Activated effector memory CD4-positive, alpha-beta T cell treated with anti-CD3 and anti-CD28 coated beads, Interleukin-2, amount 50 U/mL, for 16 hours (primary cell): ENCODE measurements around the gene FAM131C.
"Not testable (repeated sequence)": the region's sequence is repeated elsewhere in the genome, so short reads cannot be mapped to it uniquely, and the experiment has no call there.

Experiments
- DNase-seq: peaks from one replicate; pipeline ENCODE4 v3.0.0-alpha.2; 2020

The FAM131C gene

DNA sequence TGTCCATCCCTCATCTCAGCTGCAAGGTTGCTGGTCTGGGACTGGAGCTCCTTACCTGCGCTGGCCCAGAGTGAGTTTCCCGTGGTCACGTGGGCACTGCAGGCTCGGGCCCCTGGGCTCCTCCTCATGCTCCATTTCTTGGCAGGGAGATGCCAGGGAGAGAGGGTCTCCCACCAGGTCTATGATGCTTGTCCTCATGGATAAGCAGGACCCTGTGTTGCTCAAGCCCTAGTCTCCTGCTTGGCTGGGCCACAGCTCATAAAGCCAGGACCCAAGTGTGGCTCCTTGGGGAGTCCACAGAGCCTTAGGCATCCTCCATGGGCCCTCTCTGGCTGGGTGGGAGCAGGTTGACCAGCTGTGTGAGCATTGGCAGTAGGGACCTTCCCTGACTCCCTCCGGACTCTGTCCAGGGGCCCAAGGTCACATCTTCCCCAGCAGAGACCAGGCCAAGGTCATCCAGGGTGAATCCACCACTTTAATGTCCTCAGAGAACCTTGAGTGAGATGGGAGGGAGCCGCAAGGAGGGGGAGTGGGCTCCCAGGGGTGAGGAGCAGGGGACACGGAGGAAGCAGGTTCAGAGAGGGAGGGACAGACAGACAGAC, 16.0 kb downstream of the FAM131C start:
- DNase-seq, result not testable (repeated sequence)

DNA sequence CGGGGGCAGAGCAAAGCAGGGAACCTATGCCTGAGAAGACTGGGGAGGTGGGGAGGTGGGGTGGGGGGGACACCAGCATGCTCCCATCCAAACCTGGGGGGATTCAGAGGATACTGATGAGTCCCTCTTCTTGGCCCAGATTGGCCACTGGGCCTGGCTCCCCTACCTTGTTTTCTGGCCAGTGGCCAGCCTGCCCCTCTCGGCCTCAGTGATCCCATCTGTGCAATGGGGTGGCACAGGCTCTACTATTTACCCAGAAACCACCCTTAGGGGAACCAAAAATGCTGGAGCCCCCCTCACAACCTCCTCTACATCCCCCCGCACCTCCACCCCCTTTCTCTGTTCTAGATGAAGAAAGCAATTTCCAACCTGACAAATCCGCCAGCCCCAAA, 16.9 kb downstream of the FAM131C start:
- DNase-seq, result not testable (repeated sequence)

DNA sequence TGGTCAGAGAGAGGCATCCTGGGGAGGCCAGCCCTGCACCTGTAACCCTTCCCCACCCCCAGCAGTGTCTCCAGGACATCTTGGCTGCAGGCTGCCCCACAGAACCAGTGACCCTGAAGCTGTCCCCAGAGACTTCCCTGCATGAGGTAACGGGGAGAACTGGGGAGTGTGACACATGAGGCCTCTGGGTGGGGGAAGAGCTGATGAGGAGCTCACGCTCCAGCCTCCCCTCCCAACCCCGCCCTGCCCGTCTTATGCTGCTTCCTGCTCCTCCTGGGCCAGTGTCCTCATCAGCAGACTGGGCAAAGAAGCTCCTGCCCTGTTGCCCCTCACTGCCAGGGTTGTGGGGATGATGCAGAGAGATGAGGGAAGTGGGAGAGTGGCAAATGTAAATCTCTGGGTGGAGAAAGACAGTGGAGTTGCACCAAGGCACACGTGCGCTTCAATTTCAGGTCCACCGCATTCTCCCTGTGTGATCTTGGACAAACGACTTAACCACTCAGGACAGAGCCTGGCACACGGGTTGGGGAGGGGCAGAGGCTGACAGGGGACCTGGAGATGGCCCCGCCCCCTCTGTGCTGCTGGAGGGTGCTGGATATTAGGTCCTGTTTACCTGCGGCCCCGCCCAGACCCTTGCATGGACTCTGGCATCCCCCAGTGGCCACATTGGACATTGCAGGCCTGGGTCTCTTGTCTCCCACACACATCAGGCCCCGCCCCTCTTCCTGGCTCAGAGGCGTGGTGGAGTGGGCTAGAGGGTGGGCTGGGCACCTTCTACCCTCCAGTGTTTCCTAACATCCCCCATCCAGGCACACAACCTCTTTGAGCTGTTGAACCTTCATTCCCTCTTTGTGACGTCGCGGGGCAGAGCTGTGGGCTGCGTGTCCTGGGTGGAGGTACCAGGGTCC, 17.6 kb downstream of the FAM131C start:
- peak; percentile 94 for DNase-seq

DNA sequence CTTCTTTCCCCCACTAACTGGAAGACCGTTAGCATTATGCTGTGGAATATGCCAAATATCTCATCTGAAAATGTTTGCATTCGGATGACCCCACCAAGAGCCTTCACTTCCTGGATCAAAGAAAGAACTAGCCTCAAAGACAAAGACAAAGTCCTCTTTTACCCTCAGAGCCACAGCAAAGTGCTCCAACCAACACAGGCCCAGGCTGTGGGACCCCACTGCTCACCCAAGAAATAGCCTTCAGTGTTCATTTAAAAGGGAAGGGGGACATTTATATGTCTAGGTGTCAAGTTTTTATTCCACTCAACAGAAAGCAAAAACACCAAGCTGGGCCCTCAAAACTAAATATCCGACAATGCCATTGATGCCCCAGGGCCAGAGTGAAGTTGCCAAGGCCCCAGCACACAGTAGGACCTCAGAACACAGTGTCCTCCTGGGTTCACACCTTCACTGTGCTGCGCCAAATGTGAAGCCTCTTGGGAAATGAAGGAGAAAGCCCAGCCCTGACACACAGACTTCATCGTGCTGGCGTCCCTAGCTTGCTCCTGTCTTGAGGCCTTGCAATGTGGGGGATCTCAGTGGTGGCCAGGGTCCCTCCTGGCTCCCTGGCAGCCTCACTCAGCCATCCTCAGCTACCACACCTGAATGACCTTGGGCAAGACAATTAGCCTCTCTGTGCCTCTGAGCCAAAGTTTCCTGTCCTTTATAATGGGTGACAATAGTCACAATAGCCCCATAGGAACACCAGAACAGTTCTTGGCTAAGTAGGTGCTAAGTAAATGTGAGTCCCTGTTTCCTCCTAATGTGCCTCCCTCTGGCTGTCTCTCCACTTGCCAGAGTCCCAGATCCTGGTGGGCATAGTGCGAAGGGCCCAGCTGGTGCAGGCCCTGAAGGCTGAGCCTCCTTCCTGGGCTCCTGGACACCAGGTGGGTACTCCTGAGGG, 18.6 kb downstream of the FAM131C start:
- no peak for DNase-seq

DNA sequence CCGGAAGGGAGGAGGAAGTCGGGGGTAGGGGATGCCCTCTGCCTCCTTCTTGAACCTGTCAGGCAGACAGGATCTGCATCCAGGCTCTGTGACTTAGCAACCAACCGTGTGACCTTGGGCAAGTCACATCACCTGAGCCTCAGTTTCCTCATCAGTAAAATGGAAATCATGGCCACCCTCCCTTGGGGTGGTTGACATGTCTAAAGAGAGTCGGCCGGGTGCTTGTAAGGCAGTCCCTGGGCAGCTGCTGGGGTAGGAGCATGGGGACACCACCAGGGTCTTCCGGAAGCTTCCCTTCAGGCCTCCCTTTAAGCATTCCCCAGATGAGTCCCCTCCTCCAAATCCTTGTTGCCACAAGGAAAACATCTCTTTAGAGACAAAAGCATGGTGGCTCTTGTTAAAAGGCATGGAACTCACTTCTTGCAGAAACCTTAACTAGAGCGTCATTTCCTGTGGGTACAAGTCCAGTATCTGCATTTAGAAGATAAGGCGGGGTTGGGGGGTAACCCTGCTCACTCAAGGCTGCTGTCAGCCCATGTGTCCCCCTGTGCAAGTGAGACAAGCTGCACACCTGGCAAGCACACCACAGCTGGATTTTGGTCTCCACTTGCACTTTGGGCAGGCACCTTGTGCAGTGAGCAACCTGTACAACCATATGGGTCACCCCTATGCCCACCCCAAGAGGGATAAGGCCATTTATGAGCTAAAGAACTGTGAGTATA, 19.5 kb downstream of the FAM131C start:
- DNase-seq, result no peak

DNA sequence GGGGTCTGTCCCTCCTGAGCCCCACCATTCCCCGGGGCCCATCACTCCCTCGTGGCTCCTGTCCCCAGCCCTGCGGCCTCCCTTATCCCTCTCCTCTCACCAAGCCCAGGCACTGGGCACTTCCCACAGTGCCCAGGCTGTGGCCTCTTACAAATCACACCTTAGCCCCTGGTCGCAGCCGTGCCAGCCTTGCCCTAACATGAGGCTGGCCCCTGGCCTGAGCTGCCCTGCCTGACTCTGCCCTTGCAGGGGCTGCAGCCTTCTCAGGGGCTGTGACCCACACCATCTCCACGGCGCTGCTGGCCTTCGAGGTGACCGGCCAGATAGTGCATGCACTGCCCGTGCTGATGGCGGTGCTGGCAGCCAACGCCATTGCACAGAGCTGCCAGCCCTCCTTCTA, 21.5 kb downstream of the FAM131C start:
- not testable (repeated sequence) for DNase-seq

DNA sequence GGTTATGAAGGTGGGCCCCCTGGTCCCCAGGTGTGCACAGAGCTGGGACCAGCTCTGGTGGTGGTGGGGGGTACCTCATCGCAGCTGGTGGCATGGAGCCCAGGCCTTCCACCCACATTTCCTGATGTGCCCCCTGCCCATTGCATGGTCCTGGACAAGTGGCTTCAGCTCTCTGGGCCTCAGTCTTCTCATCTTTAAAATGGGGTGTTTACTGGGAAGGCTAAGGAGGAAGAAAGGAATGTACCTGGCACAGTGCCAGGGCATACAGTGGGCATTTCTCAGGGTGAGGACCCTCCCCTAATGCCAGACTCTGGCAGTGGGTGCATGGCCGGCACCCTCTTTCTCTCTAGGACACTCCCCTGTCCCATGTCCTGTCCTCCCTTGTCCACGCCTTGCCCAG, 22.4 kb downstream of the FAM131C start:
- DNase-seq, result no peak

DNA sequence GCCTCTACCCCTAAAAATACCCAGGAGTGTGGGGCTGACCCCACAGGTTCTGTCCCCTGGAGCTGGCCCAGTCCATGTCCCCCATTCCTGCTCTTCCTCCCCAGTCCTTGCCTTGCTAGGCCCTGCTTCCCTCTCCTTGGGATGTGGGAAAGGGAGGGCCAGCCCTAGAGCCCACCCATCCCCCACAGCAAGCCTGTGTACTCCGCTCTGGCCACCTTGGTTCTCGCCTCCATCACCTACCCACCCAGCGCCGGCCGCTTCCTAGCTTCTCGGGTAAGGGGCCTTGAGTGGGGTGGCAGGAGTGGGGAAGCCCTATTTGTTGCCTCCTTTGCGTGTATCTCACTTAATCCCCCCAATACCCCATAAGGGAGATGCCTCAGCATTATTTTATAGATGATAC, 23.1 kb downstream of the FAM131C start:
- no peak for DNase-seq

DNA sequence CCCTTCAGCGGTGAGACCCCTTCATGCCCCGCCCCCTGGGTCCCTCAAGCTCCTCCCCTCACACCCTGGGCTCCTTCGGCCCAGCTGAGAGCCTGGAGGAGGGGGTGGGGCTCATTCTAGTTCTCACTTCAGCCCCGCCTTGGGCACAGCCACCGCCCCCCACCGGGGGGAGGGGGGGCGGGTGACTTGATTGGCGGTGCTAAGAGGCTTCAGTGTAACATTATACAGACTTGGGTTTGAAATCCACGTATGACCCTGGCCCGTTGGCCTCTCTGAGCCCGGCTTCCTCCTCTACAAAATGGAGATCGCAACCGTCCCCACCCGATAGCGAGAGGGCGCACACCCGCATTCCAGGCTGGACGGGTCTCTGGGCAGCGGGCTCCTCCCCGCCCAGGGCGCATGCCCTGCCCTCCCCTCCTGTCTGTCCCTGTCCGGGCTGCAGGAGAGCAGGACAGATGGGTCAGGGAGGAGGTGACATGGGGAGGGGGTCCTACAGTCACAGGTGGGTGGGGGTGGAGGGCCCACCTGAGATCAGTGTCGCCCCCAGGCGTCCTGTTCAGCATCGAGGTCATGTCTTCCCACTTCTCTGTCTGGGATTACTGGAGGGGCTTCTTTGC, 24.8 kb downstream of the FAM131C start:
- peak; percentile 77 for DNase-seq

DNA sequence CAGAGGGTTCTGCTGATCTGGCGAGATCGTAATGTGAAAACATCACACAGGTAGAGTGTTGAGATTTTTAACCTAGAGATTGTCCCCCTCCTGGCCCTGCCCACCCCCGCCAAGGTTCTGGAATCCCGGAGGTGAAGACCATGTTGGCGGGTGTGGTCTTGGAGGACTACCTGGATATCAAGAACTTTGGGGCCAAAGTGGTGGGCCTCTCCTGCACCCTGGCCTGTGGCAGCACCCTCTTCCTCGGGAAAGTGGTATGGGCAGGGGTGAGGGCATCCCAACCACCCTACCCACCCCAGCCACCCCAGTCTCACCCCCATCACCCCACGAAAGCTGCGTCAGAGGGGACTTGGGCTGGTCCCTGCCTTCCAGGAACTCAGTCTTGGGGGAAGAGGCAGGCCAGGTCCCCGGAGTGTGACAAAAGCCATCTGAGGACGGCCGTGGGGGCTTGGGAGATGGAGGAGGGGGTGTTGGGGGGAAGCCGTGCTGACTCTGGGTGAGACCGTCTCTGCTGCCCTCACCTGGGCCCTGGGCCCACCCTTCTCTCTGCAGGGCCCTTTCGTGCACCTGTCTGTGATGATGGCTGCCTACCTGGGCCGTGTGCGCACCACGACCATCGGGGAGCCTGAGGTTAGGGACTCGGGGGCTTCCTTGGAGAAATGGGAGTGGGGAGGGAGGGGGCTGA, 25.5 kb downstream of the FAM131C start:
- DNase-seq, result no peak

DNA sequence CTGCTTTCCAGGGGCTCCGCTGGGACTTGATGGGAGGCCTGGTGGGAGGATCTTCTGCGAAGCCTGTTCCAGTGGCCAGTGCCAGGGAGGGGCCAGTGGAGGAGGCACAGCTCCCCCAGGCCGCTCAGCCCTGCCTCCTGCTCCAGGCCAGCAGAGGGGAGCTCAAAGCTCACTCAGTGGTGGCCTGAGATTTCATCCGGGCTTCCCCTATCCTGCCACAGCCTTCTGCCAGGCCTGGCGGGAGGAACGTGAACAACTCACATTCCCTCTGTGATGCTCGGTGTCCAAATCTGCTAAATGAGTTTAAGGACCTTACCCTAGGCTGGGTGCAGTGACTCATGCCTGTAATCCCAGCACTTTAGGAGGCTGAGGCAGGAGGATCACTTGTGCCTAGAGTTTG, 26.6 kb downstream of the FAM131C start:
- no peak for DNase-seq

DNA sequence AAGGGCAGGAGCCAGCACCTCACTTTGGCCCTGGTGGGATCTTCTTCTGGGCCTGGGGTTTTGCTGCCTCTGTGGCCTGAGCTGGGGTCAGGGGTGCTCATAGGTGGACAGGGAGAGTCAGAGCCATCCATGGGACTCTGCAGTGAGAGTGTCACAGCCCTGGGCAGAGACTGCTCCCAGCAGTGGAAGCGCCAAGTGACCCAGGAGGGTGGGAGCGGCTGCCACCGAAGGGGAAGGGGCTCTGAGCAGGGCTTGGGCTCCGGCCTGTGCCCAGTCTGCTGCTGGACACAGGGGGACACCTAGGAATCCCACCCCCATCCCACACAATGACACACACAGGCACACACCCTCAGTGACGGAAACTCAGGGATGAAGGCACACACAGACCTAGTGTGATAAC, 29.5 kb downstream of the FAM131C start:
- no peak for DNase-seq

DNA sequence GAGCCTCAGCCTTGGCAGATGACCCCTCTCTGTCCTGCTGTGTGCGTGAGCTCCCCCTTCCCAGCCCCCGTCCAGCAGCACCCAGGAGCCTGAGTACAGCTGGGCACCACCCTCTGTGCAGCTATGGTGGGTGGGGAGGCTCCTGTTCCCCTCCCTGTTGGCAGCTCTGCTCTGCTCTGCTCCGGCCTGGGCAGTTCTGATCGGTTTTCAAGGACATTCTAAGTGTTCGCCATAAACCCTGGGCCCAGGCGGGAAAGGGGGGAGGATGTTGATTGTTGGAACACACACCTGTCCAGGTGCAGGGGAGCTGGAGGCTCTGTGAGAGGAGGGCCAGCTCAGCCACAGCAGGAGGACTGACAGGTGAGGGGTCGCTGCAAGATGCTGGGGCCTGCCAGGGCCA, 29.9 kb downstream of the FAM131C start, which contains the start of gene CLCNKB:
TSS of gene CLCNKB (plus strand) at position 262 of the 400 bp plus-strand sequence. CDS start 711 bp downstream, outside the sequence.
- DNase-seq, result no peak

DNA sequence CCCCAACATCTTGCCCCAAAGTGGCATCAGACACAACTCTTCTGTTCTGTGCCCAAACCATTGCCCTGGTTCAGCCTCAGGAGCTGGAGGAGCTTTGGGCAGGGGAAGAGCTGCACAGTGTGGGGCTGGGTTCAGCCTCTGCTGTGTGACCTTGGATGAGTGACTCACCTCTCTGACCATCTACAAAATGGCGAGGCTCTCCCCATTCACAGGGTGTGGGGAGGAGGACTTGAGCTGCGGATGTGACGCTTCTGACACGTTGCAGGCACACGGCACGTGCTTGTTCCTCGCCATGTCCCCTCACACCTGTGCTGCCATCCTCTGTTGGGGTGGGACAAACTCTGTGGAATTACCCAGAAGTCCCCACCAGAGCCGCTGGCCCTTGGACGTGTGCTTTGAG, 30.8 kb downstream of the FAM131C start:
- not testable (repeated sequence) for DNase-seq

DNA sequence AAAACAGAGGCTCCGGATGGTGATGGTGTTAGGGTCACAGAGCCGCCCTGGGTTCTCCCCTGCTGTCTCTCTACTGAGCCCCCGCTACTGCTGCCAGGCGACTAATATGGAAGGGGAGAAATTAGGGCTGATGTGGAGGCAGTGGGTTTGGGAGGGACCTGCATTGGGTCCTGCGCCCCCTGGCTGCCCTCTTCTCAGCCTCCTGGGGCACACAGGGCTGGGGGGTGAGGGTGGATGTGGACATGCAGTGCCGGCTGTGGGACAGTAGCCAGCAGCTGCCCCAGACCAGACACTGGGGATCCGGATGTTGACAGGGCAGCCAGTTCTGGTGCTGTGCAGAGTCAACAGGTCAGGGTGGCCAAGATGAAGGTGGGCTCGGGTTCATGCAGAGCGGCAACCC, 31.4 kb downstream of the FAM131C start:
- DNase-seq, result no peak

DNA sequence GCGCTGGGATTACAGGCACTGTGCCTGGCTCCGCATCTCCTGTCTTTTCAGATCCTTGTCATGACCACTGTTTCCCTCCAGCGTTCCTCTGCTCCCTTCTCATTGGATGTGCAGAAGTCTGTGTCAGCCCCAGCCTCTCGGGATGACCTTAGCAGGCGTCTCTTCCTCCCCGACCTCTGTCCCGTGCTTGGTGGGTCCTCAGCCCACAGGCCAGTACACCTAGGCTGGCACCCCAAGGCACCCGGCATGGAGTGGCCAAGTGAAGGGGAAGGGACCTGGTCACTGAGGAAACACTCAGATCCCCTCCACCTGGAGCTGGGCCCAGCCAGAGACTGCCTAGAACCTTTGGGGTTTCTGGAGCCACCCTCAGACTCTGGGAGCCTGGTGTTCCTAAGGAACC, 32.3 kb downstream of the FAM131C start:
- DNase-seq, result no peak

DNA sequence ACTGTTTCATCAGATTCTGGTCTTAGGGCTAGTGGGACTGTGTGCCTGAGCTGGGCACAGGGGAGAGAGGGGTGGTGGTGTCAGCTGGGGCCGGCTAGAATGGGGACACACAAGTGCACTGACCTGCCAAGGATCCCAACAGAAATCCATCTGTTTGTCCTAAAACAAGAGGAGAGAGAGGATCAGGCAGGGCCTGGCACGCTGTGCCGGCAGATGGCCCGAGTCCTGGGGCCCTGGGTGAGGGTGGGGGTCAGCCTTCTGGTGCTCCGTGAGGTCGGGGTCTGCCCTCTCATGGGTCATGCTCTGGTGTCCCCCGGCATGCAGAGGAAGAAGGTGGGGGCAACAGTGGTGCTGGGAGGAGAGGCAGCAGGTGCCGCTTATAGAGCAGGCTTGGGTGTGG, 33.6 kb downstream of the FAM131C start:
- not testable (repeated sequence) for DNase-seq

DNA sequence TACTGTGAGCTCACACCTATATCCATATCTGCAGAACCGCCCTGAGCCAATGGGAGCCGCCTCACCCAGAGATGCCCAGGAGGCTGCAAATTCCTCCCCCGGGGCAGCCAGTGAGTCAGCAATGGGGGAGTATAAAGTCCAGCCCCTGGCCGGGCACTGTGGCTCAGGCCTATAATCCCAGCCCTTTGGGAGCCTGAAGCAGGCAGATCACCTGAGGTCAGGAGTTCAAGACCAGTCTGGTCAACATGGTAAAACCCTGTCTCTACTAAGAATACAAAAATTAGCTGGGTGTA, 34.9 kb downstream of the FAM131C start:
- no peak for DNase-seq

DNA sequence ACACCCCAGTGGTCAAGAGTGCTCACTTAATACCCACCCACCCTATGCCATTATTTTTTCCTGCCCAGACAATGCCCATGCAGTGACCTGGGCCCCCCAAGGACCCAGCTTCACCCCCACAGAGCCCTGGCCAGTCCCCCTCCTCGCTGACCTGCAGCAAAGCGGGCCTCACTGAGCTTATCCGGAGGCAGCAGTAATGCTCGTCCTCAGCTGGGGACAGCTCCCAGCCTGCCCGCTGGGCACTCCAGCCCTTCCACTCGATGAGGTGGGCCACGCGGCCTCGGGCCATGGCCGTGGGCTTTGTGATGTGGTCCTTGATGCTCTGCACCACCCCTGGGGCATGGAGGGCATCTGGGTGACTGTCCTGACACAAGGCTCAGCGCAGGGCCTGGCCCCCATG, 37.0 kb downstream of the FAM131C start:
- DNase-seq, result not testable (repeated sequence)

DNA sequence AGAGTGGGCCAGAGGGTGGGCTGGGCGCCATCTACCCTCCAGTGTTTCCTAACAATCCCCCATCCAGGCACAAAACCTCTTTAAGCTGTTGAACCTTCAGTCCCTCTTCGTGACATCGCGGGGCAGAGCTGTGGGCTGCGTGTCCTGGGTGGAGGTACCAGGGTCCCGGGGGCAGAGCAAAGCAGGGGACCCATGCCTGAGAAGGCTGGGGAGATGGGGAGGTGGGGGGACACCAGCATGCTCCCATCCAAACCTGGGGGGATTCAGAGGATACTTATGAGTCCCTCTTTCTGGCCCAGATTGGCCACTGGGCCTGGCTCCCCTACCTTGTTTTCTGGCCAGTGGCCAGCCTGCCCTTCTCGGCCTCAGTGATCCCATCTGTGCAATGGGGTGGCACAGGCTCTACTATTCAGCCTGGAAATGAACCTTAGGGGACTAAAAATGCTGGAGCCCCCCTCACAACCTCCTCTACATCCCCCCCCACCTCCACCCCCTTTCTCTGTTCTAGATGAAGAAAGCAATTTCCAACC, 40.3 kb downstream of the FAM131C start:
- not testable (repeated sequence) for DNase-seq

DNA sequence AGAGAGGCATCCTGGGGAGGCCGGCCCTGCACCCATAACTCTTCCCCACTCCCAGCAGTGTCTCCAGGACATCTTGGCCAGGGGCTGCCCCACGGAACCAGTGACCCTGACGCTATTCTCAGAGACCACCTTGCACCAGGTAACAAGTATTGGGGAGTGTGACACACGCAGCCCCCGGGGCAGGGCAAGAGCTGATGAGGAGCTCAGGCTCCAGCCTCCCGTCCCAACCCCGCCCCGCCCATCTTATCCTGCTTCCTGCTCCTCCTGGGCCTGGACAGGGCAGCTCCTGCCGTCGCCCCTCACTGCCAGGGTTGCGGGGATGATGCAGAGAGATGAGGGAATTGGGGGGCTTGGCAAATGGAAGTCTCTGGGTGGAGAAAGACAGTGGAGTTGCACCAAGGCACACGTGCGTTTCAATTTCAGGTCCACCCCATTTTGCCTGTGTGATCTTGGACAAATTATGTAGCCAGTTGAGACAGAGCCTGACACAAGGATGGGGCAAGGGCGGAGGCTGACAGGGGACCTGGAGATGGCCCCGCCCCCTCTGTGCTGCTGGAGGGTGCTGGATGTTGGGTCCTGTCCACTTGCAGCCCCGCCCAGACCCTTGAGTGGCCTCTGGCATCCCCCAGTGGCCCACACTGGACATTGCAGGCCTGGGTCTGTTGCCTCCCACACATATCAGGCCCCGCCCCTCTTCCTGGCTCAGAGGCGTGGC, 40.9 kb downstream of the FAM131C start:
- DNase-seq, result peak; percentile 82
